Raji (cell line): ENCODE measurements around the gene ATF7IP2.

Experiments
- POLR2A ChIP-seq: IDR thresholded peaks from 2 replicates; pipeline ENCODE4 v1.6.1; 2011; ENCODE audit warnings: low read depth, low read length, control low read depth; ENCODE audit not compliant: insufficient read depth

The ATF7IP2 gene

GRCh38 chr16:10497132-10498101 is 111.6 kb downstream of the ATF7IP2 start:
- no peak for TF ChIP-seq POLR2A

GRCh38 chr16:10500582-10500981 is 114.7 kb downstream of the ATF7IP2 start:
- TF ChIP-seq POLR2A = no peak

- no peak for TF ChIP-seq POLR2A
Observed at GRCh38 chr16:10501016-10501607, 115.3 kb downstream of the ATF7IP2 start.

GRCh38 chr16:10502776-10503175 is 116.9 kb downstream of the ATF7IP2 start:
- no peak for TF ChIP-seq POLR2A

- no peak for TF ChIP-seq POLR2A
Observed at GRCh38 chr16:10504404-10504885, 118.6 kb downstream of the ATF7IP2 start.

GRCh38 chr16:10509534-10510025 is 123.7 kb downstream of the ATF7IP2 start:
- no peak for TF ChIP-seq POLR2A

GRCh38 chr16:10510279-10510678 is 124.4 kb downstream of the ATF7IP2 start:
- no peak for TF ChIP-seq POLR2A

- TF ChIP-seq POLR2A = no peak
Observed at GRCh38 chr16:10511829-10512228, 126.0 kb downstream of the ATF7IP2 start.

GRCh38 chr16:10514369-10515055 is 128.7 kb downstream of the ATF7IP2 start:
- TF ChIP-seq POLR2A = no peak

- no peak for TF ChIP-seq POLR2A
Observed at GRCh38 chr16:10517868-10518267, 132.0 kb downstream of the ATF7IP2 start.

- TF ChIP-seq POLR2A = no peak
Observed at GRCh38 chr16:10518479-10519041, 132.7 kb downstream of the ATF7IP2 start.

GRCh38 chr16:10519297-10519696 is 133.4 kb downstream of the ATF7IP2 start:
- TF ChIP-seq POLR2A = no peak

- TF ChIP-seq POLR2A = no peak
Observed at GRCh38 chr16:10519929-10520868, 134.3 kb downstream of the ATF7IP2 start.
